ENCODE results near the gene USP54.

DNA sequence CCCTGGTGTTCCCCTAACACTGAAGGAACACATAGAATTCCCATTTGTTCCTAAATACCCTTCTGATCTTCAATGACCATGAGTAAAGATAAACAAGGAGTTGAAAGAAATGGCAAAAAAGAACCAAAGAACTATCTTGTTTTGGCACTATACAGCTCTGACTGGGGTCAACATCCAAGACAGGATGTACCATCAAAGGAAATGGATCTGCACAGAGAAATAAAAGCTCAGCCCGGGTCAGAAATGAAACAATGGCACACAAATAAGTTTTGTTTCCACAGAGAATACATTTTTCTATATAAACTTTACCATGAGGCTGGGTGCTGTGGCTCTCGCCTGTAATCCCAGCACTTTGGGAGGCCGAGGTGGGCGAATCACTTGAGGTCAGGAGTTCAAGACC is 18.0 kb upstream of the USP54 start:
- TF ChIP-seq, protein P1, sequence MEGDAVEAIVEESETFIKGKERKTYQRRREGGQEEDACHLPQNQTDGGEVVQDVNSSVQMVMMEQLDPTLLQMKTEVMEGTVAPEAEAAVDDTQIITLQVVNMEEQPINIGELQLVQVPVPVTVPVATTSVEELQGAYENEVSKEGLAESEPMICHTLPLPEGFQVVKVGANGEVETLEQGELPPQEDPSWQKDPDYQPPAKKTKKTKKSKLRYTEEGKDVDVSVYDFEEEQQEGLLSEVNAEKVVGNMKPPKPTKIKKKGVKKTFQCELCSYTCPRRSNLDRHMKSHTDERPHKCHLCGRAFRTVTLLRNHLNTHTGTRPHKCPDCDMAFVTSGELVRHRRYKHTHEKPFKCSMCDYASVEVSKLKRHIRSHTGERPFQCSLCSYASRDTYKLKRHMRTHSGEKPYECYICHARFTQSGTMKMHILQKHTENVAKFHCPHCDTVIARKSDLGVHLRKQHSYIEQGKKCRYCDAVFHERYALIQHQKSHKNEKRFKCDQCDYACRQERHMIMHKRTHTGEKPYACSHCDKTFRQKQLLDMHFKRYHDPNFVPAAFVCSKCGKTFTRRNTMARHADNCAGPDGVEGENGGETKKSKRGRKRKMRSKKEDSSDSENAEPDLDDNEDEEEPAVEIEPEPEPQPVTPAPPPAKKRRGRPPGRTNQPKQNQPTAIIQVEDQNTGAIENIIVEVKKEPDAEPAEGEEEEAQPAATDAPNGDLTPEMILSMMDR (conservative IDR thresholded peaks at IDR 0.05; ENCODE audit: low read length) = no peak
- no peak for TF ChIP-seq EZH2phosphoT487 (IDR thresholded peaks at IDR 0.05; ENCODE audit: borderline replicate concordance)
